HT-29 (cell line): ENCODE results near the gene DNAJC9. TPM values are rescaled to one million over a fixed set of nuclear protein-coding genes. Genes with fewer than 3 reads are reported as not detected.
A peak's percentile ranks its signal among the peaks of the same experiment; 100 is the strongest.

ENCODE experiments used
- DNase-seq: peaks from one replicate; pipeline ENCODE4 v3.0.0-alpha.2; 2015; ENCODE audit warnings: low spot score
- total RNA-seq: library from RNA; depleted of rRNA; stranded (reverse); fragments of >200 nt; shearing (Covaris generic); gene quantifications from 2 replicates; pipeline ENCODE4 v1.2.3, GENCODE V29; 2014

DNAJC9 gene
- total RNA-seq, 1 experiment from 2014 or later, result 57.2 TPM

- no peak for DNase-seq
These were observed 7.1 kb downstream of the DNAJC9 start for GRCh38 chr10:73239908-73240307.

- no peak for DNase-seq
These were observed 8.0 kb downstream of the DNAJC9 start for GRCh38 chr10:73238990-73239566.

- DNase-seq, result no peak
These were observed 12.4 kb downstream of the DNAJC9 start for GRCh38 chr10:73234695-73235094.

DNA sequence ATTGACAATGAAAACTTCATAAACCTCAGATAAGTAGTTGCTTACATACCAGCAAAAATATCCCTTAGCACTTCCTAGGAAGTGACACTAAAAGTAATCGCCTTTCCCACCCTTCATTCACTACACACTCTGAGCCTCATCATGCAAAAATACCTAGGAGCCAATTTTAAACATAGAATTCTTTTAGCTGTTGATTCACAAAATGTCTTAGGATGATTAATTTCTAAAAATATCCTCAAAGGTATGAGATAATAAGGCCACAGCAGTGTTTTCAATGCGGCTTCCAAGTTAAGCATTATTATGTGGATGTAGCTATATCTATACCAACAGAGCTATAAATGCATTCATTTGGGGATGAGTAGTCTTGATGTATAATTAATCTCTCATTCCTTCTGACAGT is 13.2 kb downstream of the DNAJC9 start:
- DNase-seq, result no peak

GRCh38 chr10:73232887-73233286 is 14.2 kb downstream of the DNAJC9 start:
- DNase-seq, result no peak

DNA sequence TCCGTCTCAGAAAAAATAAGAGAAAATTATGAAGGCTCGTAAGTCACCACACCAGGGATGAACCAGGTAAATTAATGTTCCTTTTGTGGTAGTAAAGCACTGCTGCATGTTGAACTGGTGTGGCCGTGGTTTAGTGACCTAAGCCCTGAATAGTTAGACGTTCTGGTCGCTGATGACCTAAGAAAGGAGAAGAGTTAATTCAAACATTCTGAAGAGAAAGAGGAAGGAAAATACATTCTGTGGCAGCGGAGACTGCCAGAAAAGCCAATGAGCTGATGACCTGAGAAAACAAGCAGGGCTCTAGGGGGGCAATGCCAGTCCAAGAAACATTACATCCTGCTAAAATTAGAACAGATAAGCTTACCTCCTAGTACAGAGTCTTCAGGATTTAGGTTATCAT is 17.5 kb downstream of the DNAJC9 start:
- DNase-seq, result no peak

DNA sequence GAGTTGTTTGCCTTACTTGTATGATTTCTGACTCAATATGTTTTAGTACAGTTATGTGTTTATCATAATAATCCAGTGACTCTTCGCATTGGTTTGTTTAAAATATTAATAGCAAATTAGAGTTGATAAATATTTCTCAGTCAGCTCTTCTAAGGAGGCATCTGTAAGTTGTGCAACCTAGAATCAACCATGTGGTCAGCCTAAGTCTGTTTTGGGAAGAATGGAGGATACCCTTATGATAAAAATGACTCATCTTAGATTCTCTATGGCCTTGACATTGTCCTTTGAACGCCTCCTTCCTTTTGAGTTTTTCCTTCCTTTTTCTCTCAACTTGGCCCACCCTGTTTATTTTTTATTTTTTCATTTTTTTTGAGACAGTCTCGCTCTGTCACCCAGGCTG is 18.8 kb downstream of the DNAJC9 start:
- DNase-seq, result no peak

DNA sequence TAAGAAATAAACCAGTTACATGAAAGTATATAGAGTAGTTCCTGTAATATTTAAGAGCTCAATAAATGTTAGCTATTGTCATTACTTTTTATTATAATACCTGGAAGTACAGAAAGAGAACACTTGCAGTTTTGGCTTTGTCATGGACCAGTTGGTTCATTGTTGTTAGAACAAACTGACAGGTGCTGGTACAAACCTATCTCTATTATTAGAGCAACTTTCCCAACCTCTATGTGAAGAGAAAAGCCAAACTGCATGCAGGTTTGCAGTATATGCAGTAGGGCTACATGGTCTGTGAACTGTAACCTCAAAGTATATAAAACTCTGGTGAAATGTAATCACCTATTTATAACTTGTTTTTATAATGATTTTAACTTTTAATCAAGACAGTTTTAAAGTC is 20.4 kb downstream of the DNAJC9 start:
- DNase-seq, result no peak

DNA sequence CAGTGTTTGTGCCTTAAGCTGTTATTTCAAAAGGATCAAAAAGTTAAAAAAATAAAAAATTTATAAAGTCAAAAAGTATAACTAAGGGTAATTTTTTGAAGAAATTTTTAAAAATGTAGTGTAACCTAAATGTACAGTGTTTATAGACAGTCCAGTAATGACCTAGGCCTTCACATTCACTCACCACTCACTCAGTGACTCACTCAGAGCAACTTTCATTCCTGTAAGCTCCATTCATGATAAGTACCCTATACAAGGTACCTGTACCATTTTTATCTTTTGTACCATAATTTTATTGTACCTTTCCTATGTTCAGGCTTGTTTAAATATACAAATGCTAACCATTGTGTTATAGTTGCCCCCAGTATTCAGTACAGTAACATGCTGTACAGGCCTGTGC is 21.5 kb downstream of the DNAJC9 start:
- no peak for DNase-seq

DNA sequence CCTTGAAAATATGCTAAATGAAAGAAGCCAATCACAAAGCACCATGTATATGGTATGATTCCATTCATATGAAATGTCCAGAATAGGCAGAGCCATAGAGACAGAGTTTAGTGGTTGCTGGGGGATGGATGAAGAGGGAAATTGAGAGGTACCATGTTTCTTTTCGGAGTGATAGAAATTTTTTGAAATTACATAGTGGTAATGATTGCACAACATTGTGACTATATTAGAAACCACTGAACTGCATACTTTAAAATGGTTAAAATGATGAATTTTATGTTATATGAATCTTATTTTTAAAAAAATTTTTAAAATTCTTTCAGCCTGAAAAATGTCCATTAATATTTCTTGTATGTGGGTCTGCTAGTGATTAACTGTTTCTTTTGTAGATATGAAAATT is 26.1 kb downstream of the DNAJC9 start:
- DNase-seq, result no peak

DNA sequence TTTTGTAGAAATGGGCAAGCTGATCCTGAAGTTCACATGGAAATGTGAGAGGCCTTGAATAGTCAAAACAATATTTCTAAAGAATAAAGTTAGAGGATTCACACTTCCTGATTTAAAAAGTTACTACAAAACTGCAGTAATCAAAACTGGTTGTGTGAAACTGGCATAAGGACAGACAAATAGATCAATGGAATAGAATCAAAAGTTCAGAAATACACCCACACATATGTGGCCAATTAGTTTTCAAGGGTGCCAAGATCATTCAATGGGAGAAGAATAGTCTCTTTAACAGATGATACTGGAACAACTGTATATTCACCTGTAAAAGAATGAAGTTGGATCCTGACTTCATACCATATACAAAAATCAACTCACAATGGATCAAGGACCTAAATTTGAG is 27.7 kb downstream of the DNAJC9 start:
- no peak for DNase-seq

DNA sequence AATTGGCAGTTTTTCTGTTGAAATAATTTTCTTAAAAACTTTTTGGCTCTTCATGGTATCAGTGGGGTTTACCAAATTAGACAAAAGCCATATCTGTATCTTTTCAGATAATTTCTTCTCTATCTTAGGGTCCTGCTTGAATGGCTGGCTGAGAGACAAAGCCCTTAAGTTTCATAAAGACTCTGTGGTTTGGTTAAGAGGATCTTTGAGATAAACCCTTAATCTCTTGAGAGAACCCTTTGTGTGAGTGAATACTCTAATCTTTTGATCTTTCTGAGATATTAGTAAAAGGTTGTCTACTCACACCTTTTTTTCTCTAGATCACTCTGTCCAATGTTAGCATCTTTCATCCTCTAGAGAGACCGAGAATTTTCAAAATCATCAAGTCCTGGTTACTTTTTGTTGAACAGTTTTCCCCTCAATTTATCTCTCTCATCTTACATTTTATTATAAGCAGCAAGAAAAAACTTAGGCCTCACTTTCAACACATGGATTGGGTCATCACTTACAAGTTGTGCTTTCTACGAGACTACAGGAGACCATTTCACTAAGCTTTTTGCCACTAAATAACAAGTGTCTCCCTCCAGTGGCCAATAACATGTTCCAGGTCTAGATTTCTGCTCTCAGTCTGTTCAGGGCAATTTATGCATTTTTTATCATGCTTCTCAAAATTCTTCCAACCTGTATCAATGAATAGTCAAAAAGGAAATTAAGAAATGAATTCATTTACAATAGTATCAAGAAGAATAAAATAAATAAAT is 28.4 kb downstream of the DNAJC9 start:
- peak; percentile 46 for DNase-seq

- DNase-seq, result no peak
These were observed 29.4 kb downstream of the DNAJC9 start for GRCh38 chr10:73217628-73218027.

DNA sequence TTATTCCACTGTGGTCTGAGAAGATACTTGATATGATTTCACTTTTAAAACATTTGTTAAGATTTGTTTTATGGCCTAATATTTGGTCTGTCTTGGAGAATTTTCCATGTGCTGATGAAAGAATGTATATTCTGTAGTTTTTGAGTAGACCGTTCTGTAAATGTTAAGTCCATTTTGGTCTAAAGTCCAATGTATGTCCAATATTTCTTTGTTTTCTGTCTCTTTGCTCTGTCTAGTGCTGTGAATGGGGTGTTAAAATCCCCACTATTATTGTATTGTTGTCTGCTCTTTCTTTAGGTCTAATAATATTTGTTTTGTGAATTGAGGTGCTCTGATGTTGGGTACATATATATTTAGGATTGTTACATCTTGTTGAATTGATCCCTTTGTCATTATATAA is 31.3 kb downstream of the DNAJC9 start:
- no peak for DNase-seq

DNA sequence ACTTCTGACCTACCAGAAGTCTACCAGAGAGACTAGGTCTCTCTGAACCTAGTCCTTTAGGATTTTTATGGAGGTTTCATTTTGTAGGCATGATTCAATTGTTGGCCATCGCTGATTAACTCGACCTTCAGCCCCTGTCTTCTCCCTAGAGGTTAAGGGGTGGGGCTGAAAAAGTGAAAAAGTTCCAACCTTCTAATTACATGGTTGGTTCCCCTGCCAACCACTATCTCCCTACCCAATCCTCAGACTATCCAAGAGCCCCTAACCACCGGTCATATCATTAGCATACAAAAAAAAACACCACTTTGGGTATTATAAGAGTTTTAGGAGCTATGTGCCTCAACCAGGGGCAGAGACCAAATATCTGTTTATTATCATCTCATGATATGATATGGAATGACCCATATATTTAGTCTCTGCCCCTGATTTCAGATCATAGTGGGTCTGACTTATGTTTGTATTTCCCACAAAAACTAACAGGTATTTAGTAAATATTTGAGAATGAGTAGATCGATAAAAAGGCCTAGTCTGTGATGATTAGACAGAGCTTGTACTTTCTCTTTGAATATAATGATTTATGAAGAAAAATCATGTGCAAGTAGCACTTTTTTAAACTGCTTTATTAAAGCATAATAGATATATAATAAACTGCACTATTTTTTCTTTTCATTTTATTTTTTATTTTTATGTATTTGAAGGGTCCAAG is 35.8 kb downstream of the DNAJC9 start:
- DNase-seq, result no peak

DNA sequence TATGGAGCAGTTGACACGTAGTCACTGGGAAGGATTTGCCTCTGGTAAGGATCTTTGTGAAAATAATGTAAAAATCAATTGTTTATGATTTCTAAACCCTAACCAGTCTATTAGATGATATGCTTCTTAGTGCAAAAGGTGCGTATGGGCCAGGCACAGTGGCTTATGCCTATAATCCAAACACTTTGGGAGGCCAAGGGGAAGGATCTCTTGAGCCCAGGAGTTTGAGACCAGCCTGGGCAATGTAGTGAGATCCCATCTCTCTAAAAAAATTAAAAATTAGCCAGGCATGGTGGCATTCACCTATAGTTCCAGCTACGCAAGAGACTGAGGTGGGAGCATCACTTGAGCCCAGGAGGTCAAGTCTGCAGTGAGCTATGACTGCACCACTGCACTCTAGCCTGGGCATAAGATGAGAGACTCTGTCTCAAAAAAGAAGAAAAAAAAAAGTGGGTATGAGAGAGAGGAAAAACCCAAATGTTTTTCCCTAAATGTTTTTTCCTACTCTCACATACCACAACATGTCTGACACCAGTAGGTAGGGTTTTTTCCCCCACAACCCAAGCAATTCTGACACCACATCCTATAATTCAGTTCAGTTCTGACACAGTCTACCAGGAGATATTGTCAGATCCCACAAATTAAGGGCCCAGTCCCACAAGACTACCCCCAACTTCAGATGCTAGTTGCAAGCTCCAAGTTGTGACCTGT is 36.5 kb downstream of the DNAJC9 start:
- DNase-seq, result no peak

GRCh38 chr10:73209705-73210104 is 37.4 kb downstream of the DNAJC9 start:
- no peak for DNase-seq

GRCh38 chr10:73207883-73208282 is 39.2 kb downstream of the DNAJC9 start:
- DNase-seq, result no peak

- no peak for DNase-seq
These were observed 40.7 kb downstream of the DNAJC9 start for GRCh38 chr10:73206385-73206784.

- DNase-seq, result no peak
These were observed 41.2 kb downstream of the DNAJC9 start for GRCh38 chr10:73205890-73206289.

DNA sequence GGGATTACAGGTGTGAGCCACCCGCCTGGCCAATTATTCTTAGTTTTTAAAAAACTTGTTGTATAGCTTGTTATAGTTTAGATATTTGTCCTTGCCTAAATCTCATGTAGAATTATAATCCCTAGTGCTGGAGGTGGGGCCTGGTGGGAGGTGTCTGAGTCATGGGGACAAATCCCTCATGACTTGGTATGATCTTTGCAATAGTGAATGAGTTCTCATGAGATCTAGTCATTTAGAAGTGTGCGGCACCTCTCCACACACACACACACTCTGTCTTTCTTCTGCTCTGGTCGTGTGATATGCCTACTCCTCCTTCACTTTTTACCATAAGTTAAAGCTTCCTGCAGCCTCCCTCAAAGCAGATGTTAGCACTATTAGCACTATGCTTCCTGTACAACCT is 42.0 kb downstream of the DNAJC9 start:
- no peak for DNase-seq
